ENCODE data around the gene RNU6-1. TPM values are rescaled to one million over a fixed set of nuclear protein-coding genes. Genes with fewer than 3 reads are reported as not detected.
A peak's percentile ranks its signal among the peaks of the same experiment; 100 is the strongest.

RNU6-1 gene
- total RNA-seq, 6 donors from 2014 or later = not detected

DNA sequence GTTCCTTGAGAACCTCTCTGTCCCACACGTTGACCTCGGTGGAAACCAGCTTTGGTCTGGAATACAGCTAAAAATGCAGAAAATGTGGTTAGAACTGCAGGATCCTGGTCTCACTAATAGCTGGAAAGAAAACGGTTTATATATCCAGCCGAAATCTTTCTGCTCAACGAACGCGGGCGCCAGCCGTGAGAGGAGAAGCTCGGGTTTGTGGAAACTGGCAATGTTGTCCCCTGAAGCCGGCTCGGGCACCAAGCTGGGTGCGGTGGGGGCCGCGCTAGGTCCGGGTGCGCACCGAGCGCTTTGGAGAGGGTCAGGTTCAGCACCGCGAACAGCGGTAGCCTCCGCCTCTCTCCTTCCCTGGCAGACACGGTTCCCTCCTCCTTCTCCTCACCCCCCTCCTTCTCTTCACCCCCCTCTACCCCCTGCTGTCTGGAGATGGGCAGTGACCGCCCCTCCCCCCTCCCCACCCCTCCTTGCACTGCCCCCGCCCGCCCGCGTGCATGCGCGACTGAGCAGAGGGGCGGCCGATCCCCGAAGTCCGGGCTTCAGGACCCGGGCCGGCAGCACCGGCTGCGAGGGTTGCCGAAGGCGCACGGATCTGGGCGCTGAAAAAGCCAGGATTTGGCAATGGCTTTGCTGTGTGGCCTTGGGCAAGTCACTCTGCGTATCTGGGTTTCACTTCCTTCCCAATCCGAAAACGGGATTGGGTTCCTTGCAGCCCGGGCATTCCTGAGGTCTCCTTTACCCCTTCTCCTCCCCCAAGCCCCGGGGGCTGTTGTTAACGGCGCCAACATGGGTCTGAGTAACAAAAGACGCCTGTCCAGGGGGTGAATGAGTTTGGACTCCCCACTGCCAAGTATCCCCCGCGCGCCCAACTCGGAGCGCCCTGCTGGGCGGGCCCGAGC is 14.6 kb downstream of the RNU6-1 start, which contains the start of gene SKOR1:
Gene SKOR1 (plus strand): TSS at position 534 of the 905 bp plus-strand sequence. CDS start 94 bp downstream, at position 628.
- peak in 1 of 2 donors; percentile 75 for DNase-seq
- Histone ChIP-seq H3K36me3 (no peaks in the 10 kb centered on the region), H3K4me1 (peaks cover 54 to 97% (median 64%) of the 10 kb centered on the region in 4 donors), H3K9me3 (no peaks in the 10 kb centered on the region), H3K27me3 (peaks cover 2 to 100% (median 70%) of the 10 kb centered on the region in 4 donors), H3K4me3 (peak within 1 kb of the TSS in 2 of 4 donors; percentile 11 to 29), H3K27ac (no peak within 1 kb of the TSS)
- ATAC-seq (ENCODE audit: low FRiP score in 2 of 2) = peak in 1 of 2 donors; percentile 28
- WGBS, 2 donors = 1 to 2% methylated on average over 17 to 42 of the region's 58 CpGs
- no peak for TF ChIP-seq POLR2A (IDR thresholded peaks at IDR 0.05)
- TF ChIP-seq EP300 (IDR thresholded peaks at IDR 0.05) = no peak
- TF ChIP-seq POLR2AphosphoS5 (IDR thresholded peaks at IDR 0.05) = no peak

DNA sequence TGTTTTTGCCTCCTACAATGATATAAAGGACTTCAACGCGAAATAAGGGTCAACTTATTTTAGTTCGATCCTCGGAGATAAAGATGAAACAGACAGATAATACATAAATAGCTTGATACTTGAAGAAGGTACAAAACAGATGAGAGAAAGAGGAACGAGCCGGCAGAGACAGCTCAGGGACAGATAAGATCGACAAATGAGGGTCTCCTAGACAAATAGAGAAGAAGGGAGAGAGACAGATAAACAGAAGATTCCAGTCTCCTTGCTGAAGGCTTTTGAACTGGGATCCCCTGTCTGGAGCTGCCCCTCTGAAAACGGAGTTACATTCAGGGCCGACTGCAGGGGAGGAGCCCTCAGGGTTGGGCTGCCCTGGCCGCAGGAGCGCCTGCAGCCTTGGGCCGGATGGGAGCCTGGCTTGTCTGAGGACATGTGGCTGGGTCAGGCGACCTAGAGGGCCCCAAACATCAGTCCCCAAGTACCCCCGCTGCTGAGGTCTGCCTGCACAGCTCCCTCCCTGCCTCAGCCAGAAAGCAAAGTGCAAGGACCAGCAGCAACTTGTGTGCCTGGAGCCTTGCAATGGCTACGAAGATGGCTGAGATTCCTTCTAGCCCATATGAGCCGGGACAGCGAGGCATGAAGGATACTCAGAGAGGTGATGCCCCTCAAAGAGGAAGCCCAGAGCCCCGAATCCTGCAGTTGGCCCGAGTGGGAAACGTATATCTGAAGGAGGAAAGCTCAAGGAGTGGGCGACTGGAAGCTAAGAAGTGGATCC is 15.5 kb downstream of the RNU6-1 start:
- no peaks in the 10 kb centered on the region for H3K9me3 ChIP-seq
- H3K27me3 ChIP-seq = peaks cover 2 to 100% (median 69%) of the 10 kb centered on the region in 4 donors
- WGBS, 2 donors = 9 to 14% methylated on average over 16 to 21 of the region's 21 CpGs
- ATAC-seq (ENCODE audit: low FRiP score in 2 of 2) (no peak), DNase-seq (peak in 1 of 2 donors; percentile 51)
- H3K4me1 ChIP-seq = peaks cover 50 to 89% (median 64%) of the 10 kb centered on the region in 4 donors
- H3K4me3 ChIP-seq = no peak overlapping the region
- TF ChIP-seq, protein P1, sequence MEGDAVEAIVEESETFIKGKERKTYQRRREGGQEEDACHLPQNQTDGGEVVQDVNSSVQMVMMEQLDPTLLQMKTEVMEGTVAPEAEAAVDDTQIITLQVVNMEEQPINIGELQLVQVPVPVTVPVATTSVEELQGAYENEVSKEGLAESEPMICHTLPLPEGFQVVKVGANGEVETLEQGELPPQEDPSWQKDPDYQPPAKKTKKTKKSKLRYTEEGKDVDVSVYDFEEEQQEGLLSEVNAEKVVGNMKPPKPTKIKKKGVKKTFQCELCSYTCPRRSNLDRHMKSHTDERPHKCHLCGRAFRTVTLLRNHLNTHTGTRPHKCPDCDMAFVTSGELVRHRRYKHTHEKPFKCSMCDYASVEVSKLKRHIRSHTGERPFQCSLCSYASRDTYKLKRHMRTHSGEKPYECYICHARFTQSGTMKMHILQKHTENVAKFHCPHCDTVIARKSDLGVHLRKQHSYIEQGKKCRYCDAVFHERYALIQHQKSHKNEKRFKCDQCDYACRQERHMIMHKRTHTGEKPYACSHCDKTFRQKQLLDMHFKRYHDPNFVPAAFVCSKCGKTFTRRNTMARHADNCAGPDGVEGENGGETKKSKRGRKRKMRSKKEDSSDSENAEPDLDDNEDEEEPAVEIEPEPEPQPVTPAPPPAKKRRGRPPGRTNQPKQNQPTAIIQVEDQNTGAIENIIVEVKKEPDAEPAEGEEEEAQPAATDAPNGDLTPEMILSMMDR (IDR thresholded peaks at IDR 0.05) = no peak
- TF ChIP-seq POLR2A (IDR thresholded peaks at IDR 0.05) (no peak), POLR2AphosphoS5 (IDR thresholded peaks at IDR 0.05) (no peak)
- no peak overlapping the region for H3K27ac ChIP-seq
- no peaks in the 10 kb centered on the region for H3K36me3 ChIP-seq

DNA sequence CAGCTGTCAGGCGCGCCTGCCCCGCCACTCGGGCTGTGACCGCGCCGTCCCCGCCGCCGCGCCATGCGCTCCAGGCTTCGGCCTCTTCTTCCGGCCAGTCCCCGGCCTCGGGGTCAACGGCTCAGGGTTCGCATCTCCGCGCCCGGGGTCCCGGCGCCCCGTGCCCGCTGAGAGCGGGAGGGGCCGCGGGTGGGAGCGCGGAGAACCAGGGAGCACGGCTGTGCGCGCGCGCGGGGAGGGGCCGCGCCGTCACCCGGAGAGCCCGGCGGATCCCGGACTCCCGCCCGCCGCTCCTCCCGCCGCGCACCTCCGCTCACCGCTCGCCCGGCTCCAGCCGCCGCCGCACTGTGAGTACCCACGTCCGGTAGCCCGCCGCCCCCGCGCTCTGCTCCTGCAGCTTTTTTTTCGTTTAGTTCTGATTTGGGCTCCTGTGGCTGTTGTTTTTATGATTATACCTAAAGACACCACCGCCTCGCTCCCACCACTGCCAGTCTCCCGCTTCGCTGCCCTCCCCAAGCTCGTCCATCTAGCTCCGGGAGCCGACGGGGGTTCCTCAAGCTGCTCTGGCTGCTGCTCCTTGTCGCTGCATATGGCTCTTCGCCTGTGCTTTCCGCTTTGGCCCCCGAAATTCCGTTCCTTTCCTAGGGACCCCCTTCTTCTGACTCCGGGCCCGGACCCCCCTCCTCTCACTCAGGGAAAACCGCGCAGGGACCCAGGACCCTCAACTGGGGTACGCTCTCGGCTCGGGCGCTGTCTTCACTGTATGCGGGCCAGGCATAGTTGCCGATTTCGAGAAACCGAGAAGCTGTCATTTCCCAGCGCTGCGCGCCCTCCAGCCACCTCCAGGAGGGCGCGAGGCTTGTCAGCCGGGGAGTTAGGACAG is 16.3 kb downstream of the RNU6-1 start:
- Histone ChIP-seq H3K9me3 (no peaks in the 10 kb centered on the region), H3K4me3 (peak overlapping the region in 3 of 4 donors; percentile 3 to 34 (median 29)), H3K4me1 (peaks cover 42 to 81% (median 58%) of the 10 kb centered on the region in 4 donors), H3K27me3 (peaks cover 2 to 96% (median 65%) of the 10 kb centered on the region in 4 donors), H3K27ac (no peak overlapping the region), H3K36me3 (no peaks in the 10 kb centered on the region)
- TF ChIP-seq EP300 (IDR thresholded peaks at IDR 0.05) (no peak), POLR2A (IDR thresholded peaks at IDR 0.05) (no peak), POLR2AphosphoS5 (IDR thresholded peaks at IDR 0.05) (no peak)
- TF ChIP-seq, protein P1 (IDR thresholded peaks at IDR 0.05) = no peak
- 4 to 8% methylated on average over 32 to 50 of the region's 94 CpGs for WGBS, 2 donors
- ATAC-seq (ENCODE audit: low FRiP score in 2 of 2) = no peak
- peak in 1 of 2 donors; percentile 84 for DNase-seq

DNA sequence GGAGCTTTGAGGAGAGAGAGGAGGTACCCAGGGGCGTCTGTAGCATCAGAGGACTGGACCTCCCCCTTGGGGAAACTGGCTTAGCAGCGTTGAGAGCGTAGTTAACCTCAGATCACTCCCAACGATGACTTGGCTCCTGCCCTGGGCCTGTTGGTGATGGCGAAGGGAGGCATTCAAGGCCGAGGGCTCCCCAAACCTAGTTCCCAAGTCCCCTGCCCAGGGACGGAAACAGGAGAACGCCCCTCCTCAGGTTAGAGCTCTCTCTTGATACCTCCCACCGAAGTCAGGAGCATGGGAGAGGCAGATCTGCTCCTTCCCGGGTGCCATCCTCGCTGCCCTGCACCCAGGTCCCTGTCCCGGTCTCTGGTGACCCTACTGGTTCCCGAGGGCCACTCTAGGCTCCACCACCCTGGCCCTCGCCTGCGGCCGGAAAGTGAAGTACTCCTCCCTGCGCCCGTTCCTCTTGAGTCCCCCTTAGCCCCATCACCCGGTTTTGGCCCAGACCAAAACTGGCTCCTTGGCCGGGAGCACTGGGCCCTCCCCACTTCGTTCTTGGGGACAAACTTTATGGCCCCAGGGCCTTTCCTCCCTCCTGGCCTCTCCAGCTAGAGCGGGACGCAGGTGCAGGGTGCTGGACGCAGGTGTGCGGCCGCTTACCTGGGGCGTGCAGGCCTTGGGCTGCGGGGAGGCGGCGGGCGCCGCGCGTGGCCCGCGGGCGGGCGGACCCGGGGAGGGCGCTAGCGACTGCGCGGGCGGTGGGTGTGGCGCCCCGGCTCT is 17.1 kb downstream of the RNU6-1 start:
- Histone ChIP-seq H3K4me1 (peaks cover 33 to 73% (median 49%) of the 10 kb centered on the region in 4 donors), H3K27ac (no peak overlapping the region), H3K4me3 (peak overlapping the region in 3 of 4 donors; percentile 3 to 34 (median 29)), H3K9me3 (no peaks in the 10 kb centered on the region), H3K36me3 (no peaks in the 10 kb centered on the region), H3K27me3 (peaks cover 0 to 91% (median 57%) of the 10 kb centered on the region in 4 donors)
- TF ChIP-seq POLR2AphosphoS5 (IDR thresholded peaks at IDR 0.05) = no peak
- TF ChIP-seq, protein P1 (IDR thresholded peaks at IDR 0.05) = no peak
- TF ChIP-seq POLR2A (IDR thresholded peaks at IDR 0.05) = no peak
- no peak for TF ChIP-seq EP300 (IDR thresholded peaks at IDR 0.05)
- DNase-seq (peak in 1 of 2 donors; percentile 42), ATAC-seq (ENCODE audit: low FRiP score in 2 of 2) (no peak)
- WGBS, 2 donors = 5 to 12% methylated on average over 13 to 23 of the region's 46 CpGs

Data from upper lobe of left lung (tissue), 6 donors.